OCI-LY3 (cell line): ENCODE measurements around the gene CTH.

Experiments used
- CTCF ChIP-seq: fragments of 200-600, 300-600 bp; sonication (generic); IDR thresholded peaks from 2 replicates; pipeline ENCODE4 v1.5.1; 2014; ENCODE audit warnings: antibody characterized with exemption, low read length, low read depth
- EZH2phosphoT487 ChIP-seq: fragments of 200-600 bp; shearing (Covaris generic); IDR thresholded peaks from 2 replicates; pipeline ENCODE4 v1.6.1; 2018; ENCODE audit warnings: antibody characterized with exemption, mixed run types, low read depth

- no peak for TF ChIP-seq CTCF
- no peak for TF ChIP-seq EZH2phosphoT487
Measured at GRCh38 chr1:70475023-70475422, 64.0 kb downstream of the CTH start.
